Measurements from ENCODE around the gene CDK8.

DNA sequence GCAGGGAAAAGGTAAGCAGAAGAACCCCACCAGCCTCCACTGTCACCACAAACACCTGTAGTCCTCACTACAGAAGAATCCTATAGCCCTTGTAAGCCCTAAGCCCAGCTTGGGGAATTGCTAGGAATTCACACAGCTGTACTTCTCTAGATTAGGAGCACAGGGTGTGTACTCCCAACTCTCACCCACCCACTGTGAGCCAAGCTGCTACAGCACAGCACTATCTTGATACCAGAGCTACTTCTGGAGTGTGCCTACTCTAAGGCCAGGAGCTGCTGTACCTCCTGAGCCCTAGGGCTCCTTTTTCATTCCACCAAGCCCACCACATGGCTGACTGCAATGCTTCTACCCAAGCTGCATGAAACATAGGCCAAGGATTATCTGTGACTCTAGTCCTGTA lies 181.2 kb downstream of the CDK8 start:
- TF ChIP-seq SIN3A (IDR thresholded peaks at IDR 0.05; ENCODE audit: borderline replicate concordance, insufficient read depth, low read length) (no peak), TAF1 (IDR thresholded peaks at IDR 0.05; ENCODE audit: borderline replicate concordance, insufficient read depth, low read length) (no peak)
- TF ChIP-seq, protein P1, sequence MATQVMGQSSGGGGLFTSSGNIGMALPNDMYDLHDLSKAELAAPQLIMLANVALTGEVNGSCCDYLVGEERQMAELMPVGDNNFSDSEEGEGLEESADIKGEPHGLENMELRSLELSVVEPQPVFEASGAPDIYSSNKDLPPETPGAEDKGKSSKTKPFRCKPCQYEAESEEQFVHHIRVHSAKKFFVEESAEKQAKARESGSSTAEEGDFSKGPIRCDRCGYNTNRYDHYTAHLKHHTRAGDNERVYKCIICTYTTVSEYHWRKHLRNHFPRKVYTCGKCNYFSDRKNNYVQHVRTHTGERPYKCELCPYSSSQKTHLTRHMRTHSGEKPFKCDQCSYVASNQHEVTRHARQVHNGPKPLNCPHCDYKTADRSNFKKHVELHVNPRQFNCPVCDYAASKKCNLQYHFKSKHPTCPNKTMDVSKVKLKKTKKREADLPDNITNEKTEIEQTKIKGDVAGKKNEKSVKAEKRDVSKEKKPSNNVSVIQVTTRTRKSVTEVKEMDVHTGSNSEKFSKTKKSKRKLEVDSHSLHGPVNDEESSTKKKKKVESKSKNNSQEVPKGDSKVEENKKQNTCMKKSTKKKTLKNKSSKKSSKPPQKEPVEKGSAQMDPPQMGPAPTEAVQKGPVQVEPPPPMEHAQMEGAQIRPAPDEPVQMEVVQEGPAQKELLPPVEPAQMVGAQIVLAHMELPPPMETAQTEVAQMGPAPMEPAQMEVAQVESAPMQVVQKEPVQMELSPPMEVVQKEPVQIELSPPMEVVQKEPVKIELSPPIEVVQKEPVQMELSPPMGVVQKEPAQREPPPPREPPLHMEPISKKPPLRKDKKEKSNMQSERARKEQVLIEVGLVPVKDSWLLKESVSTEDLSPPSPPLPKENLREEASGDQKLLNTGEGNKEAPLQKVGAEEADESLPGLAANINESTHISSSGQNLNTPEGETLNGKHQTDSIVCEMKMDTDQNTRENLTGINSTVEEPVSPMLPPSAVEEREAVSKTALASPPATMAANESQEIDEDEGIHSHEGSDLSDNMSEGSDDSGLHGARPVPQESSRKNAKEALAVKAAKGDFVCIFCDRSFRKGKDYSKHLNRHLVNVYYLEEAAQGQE (IDR thresholded peaks at IDR 0.05; ENCODE audit: insufficient read depth in 1 of 2, low read depth in 2 of 2, low read length in 2 of 2) = no peak
